OCI-LY3 (cell line): Measurements from ENCODE around the gene ZNF791.

Experiments
- H2AFZ ChIP-seq: fragments of 200-600, 300-600 bp; shearing (Covaris generic); 2 replicates; pipeline ENCODE4 v1.6.0; 2014; ENCODE audit warnings: antibody characterized with exemption, low read depth, low read length
- H3K27ac ChIP-seq: fragments of 200-600, 300-600 bp; sonication (generic); 2 replicates; pipeline ENCODE4 v1.5.1; 2014; ENCODE audit warnings: mild to moderate bottlenecking, low read length, moderate library complexity, mixed read lengths
- H3K27me3 ChIP-seq: fragments of 200-600, 300-600 bp; sonication (generic); 2 replicates; pipeline ENCODE4 v1.6.1; 2014; ENCODE audit warnings: low read depth, low read length, mixed read lengths
- H3K36me3 ChIP-seq: fragments of 200-600, 300-600 bp; sonication (generic); replicated peaks from 2 replicates; pipeline ENCODE3; 2014; ENCODE audit warnings: low read depth, low read length, mixed read lengths
- H3K4me1 ChIP-seq: fragments of 300-600, 200-600 bp; sonication (generic); 2 replicates; pipeline ENCODE4 v1.6.1; 2014; ENCODE audit warnings: low read length, mixed read lengths
- H3K4me2 ChIP-seq: fragments of 200-600, 300-600 bp; sonication (generic); 2 replicates; pipeline ENCODE4 v1.6.1; 2014; ENCODE audit warnings: low read length, mixed read lengths
- H3K4me3 ChIP-seq: fragments of 300-600, 200-600 bp; sonication (generic); 2 replicates; pipeline ENCODE4 v1.5.1; 2014; ENCODE audit warnings: antibody characterized with exemption, mild to moderate bottlenecking, low read length, moderate library complexity
- H3K79me2 ChIP-seq: fragments of 300-600, 200-600 bp; shearing (Covaris generic); 2 replicates; pipeline ENCODE4 v1.6.1; 2014; ENCODE audit warnings: mild to moderate bottlenecking, low read length, mixed read lengths
- H3K9ac ChIP-seq: fragments of 300-600, 200-600 bp; shearing (Covaris generic); 2 replicates; pipeline ENCODE4 v1.6.0; 2014; ENCODE audit warnings: mild to moderate bottlenecking, low read length, moderate library complexity
- H3K9me3 ChIP-seq: fragments of 200-600, 300-600 bp; shearing (Covaris generic); 2 replicates; pipeline ENCODE4 v1.6.1; 2014; ENCODE audit warnings: low read length, mixed read lengths; ENCODE audit not compliant: insufficient read depth
- H4K20me1 ChIP-seq: fragments of 200-600, 300-600 bp; sonication (generic); 2 replicates; pipeline ENCODE4 v1.6.1; 2016; ENCODE audit warnings: low read length, mixed read lengths; ENCODE audit not compliant: insufficient read depth
- EZH2phosphoT487 ChIP-seq: fragments of 200-600 bp; shearing (Covaris generic); IDR thresholded peaks from 2 replicates; pipeline ENCODE4 v1.6.1; 2018; ENCODE audit warnings: antibody characterized with exemption, mixed run types, low read depth
- TF ChIP-seq, protein P1 (sequence below): fragments of 200-600, 300-600 bp; sonication (generic); IDR thresholded peaks from 2 replicates; pipeline ENCODE4 v1.5.1; 2014; ENCODE audit warnings: antibody characterized with exemption, low read length, low read depth

Gene ZNF791

DNA sequence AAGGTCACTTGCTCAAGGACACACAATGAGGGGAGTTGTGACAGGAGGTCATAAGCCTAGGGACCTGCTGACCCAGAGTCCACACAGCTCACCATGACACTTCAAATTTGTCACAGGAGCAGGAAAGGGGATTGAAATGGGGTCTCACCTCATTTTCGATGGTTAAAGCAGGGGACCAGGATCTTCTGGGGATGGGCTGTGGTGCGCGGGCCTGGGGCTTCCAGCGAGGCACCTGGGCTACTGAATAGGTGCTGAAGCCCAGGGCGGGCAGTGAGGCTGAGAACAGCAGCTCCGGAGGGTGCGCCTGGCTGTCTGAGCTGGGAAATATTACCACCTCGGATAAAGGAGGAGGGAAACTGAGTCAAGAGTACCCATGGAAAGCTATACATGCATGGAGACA is 44.8 kb downstream of the ZNF791 start:
- no peak overlapping the region for H3K4me2 ChIP-seq

GRCh38 chr19:12656899-12657571 is 46.3 kb downstream of the ZNF791 start:
- Histone ChIP-seq H3K36me3 (peaks cover 67% of the 10 kb centered on the region), H3K9me3 (no peaks in the 10 kb centered on the region), H2AFZ (no peak overlapping the region), H3K4me1 (no peaks in the 10 kb centered on the region), H3K9ac (no peak overlapping the region), H3K79me2 (peaks cover 26% of the 10 kb centered on the region), H3K27ac (no peak overlapping the region), H3K27me3 (no peaks in the 10 kb centered on the region), H4K20me1 (peaks cover 14% of the 10 kb centered on the region), H3K4me3 (no peak overlapping the region), H3K4me2 (no peak overlapping the region)
- TF ChIP-seq, protein P1, sequence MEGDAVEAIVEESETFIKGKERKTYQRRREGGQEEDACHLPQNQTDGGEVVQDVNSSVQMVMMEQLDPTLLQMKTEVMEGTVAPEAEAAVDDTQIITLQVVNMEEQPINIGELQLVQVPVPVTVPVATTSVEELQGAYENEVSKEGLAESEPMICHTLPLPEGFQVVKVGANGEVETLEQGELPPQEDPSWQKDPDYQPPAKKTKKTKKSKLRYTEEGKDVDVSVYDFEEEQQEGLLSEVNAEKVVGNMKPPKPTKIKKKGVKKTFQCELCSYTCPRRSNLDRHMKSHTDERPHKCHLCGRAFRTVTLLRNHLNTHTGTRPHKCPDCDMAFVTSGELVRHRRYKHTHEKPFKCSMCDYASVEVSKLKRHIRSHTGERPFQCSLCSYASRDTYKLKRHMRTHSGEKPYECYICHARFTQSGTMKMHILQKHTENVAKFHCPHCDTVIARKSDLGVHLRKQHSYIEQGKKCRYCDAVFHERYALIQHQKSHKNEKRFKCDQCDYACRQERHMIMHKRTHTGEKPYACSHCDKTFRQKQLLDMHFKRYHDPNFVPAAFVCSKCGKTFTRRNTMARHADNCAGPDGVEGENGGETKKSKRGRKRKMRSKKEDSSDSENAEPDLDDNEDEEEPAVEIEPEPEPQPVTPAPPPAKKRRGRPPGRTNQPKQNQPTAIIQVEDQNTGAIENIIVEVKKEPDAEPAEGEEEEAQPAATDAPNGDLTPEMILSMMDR, result no peak
- TF ChIP-seq EZH2phosphoT487, result no peak

More for the DNA sequence above, 44.8 kb downstream of the ZNF791 start:
- H2AFZ ChIP-seq, result no peak overlapping the region
- no peak overlapping the region for H3K9ac ChIP-seq
- peaks cover 66% of the 10 kb centered on the region for H3K36me3 ChIP-seq
- H3K9me3 ChIP-seq, result no peaks in the 10 kb centered on the region
- H3K27ac ChIP-seq, result no peak overlapping the region
- H3K4me3 ChIP-seq, result no peak overlapping the region
- peaks cover 26% of the 10 kb centered on the region for H3K79me2 ChIP-seq
- no peaks in the 10 kb centered on the region for H3K4me1 ChIP-seq
- no peaks in the 10 kb centered on the region for H3K27me3 ChIP-seq
- no peak for TF ChIP-seq EZH2phosphoT487
- TF ChIP-seq, protein P1, result no peak
- H4K20me1 ChIP-seq, result peaks cover 14% of the 10 kb centered on the region

DNA sequence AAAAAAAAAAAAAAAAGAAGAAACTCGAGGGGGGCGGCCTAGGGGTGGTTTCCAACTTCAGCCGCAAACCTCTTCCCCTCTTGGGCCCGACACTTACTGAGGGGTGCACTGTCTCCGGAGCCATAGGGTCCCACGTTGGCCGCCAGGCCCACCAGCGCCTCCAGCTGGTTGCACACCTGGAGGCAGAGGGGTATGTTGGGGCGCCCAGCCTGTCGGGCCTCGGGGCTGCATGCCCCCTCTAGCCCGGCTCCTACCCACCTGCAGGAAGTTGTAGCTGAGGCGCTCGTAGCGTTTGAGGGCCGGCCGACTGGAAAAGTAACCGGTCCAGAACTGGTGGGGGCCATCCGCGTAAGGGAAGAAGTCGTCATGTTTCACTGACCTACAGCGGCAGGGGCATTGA is 47.2 kb downstream of the ZNF791 start:
- H3K36me3 ChIP-seq, result peaks cover 68% of the 10 kb centered on the region
- TF ChIP-seq EZH2phosphoT487, result no peak
- TF ChIP-seq, protein P1, result 0 out of 2 replicates have a peak, but pooled peaks have one; percentile 6
- H2AFZ ChIP-seq, result no peak overlapping the region
- no peak overlapping the region for H3K4me3 ChIP-seq
- H3K9ac ChIP-seq, result no peak overlapping the region
- H3K9me3 ChIP-seq, result no peaks in the 10 kb centered on the region
- no peaks in the 10 kb centered on the region for H3K27me3 ChIP-seq
- no peak overlapping the region for H3K27ac ChIP-seq
- H4K20me1 ChIP-seq, result peaks cover 14% of the 10 kb centered on the region
- no peak overlapping the region for H3K4me2 ChIP-seq
- no peaks in the 10 kb centered on the region for H3K4me1 ChIP-seq
- H3K79me2 ChIP-seq, result peaks cover 26% of the 10 kb centered on the region

DNA sequence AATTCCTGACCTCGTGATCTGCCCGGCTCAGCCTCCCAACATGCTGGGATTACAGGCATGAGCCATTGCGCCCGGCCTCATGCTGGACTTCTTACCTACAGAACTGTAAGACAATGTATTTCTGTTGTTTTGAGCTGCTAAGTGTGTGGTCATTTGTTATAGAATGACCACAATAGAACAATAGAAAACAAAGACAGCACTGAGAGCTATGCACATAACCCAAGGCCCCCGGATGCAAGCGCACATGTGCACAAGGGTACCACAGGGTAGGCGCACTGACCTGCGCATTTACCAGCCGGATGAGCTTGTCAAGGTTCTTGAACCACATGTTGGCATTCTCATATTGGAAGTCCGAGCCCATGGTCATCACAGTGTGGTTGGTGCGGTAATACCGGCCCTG is 50.3 kb downstream of the ZNF791 start:
- H3K4me1 ChIP-seq, result peaks cover 15% of the 10 kb centered on the region
- peaks cover 73% of the 10 kb centered on the region for H3K36me3 ChIP-seq
- H4K20me1 ChIP-seq, result peaks cover 6% of the 10 kb centered on the region; the same call in 1 of the 2 replicates

More for the DNA sequence above, 50.3 kb downstream of the ZNF791 start:
- no peak overlapping the region for H3K27ac ChIP-seq
- H3K4me3 ChIP-seq, result no peak overlapping the region
- H3K79me2 ChIP-seq, result peaks cover 46% of the 10 kb centered on the region
- H3K9ac ChIP-seq, result no peak overlapping the region
- TF ChIP-seq, protein P1, result no peak
- TF ChIP-seq EZH2phosphoT487, result no peak
- no peaks in the 10 kb centered on the region for H3K27me3 ChIP-seq
- H3K4me2 ChIP-seq, result no peak overlapping the region
- no peak overlapping the region for H2AFZ ChIP-seq
- H3K9me3 ChIP-seq, result no peaks in the 10 kb centered on the region
